Upper lobe of left lung (tissue), 4 donors: ENCODE results near the gene NCK2.

ENCODE experiments used
- CTCF ChIP-seq, 6 experiments: fragments of 450-650 bp in 4 of 6; fragments of 200-600 bp in 2 of 6; sonication (generic) in 2 of 6; IDR thresholded peaks; one replicate each; pipeline ENCODE4 v1.5.1; 2016 to 2019; ENCODE audit warnings: antibody characterized with exemption in 6 of 6
- POLR2A ChIP-seq, 4 donors: fragments of 450-650 bp; IDR thresholded peaks; one replicate each; pipeline ENCODE4 v1.5.1; 2016 to 2017; ENCODE audit warnings: antibody characterized with exemption in 4 of 4, mild to moderate bottlenecking in 2 of 4

GRCh38 chr2:105862843-105863242, 118.1 kb downstream of the NCK2 start:
- TF ChIP-seq POLR2A (IDR thresholded peaks at IDR 0.05) (no peak), CTCF (IDR thresholded peaks at IDR 0.05) (no peak)
